ENCODE data around the gene USF2.

The USF2 gene

DNA sequence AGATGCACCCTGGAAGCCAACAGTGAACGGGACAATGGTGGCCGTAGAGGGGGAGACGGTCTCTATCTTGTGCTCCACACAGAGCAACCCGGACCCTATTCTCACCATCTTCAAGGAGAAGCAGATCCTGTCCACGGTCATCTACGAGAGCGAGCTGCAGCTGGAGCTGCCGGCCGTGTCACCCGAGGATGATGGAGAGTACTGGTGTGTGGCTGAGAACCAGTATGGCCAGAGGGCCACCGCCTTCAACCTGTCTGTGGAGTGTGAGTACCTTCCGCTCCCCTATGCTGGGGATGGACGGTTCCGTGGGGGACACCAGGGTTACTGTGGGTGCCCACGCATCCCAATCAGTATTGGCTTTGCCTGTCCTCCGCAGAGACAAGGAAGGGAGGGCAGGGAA, 33.7 kb downstream of the USF2 start:
- no peak for ATAC-seq

DNA sequence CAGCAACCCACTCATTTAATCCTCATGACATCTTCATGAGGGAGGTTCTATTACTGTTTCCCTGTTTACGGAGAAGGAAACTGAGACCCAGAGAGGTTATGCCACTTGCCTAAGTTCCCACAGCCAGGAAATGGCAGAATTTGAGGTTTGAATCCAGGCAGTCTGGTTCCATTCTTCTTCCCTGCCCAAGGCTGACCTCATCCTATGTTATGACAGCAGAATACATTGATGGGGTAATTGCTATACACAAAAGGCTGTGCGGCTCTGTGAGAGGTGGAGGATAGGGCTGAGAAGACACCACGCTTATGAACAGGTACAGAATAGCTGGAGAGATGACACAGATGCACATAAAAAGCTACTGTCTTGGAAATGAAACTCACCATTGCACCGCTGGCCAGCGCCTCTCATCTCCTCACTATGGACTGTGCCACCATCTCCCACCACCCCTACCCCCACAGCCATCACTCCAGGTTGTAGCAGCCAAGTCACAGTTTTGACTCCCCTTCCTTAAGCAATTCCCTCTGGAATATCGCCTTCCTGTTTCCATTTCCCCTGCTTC, 34.7 kb downstream of the USF2 start:
- no peak for ATAC-seq

DNA sequence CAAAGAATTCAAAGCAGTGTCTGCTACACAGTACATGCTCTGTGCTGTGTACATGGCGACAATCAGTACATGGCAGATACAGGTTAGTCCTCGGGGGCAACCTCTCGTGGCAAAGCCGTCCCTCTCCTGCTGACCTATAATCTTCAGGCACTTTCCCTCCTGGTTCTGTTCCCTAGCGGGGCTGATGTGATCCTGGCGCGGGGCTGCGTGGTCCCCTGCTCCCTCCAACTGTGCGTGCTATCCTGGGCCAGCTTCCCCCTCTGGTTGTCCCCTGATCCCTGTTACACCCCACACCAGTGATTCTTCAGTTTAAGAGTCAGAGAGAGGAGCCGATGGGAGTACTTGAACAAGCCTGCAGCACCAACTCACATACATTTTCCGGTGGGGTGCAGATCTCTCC, 35.3 kb downstream of the USF2 start:
- ATAC-seq, result no peak

DNA sequence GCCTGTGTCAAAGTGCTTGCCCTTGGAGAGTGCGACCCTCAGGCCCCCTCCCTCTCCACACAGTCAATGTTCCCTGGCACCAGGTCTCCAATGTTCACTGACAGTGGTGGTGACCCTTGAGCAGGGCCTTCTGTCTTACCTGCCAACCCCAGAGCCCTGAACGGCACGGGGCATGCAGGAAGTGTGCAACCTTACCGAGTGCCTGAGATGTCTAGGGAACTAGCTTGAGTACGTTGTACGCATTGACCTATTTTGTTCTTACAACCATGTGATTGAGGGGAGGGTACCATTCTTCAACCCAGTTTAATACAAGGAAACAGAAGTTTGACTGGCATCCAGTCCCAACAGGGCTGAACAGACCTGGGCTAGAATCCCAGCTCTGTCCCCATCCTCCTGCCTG, 36.4 kb downstream of the USF2 start:
- no peak for ATAC-seq

DNA sequence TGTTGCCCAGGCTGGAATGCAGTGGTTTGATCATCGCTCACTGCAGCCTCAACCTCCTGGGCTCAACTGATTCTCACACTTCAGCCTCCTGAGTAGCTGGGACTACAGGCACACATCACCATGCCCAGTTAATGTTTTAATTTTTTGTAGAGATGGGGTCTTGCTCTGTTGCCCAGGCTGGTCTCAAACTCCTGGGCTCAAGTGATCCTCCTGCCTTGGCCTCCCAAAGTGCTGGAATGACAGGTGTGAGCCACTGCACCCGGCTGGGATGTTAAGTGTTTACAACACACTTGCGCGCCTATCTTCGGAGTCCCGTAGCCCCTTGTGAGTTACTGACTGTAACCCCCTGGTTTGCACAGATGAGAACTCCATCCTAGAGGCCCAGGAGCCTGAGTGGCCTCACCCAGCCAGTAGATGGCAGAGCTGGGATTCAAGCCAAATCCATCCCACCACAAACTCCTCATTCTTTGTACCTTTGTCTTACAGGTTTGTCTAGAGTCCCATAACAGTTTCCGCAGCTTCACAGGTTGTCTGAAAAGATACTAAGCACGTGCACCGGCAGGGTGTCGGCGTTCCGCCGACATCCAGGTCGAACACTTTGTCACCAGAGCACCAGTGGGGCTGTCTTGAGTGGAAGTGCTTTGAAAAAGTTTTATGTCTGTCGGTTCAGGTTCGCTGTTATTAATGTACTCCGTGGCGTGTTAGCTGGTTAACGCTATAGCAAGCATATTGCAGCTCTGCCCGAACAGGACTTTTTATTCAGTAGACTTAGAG, 37.9 kb downstream of the USF2 start:
- ATAC-seq, result no peak

GRCh38 chr19:35307931-35308330, 39.2 kb downstream of the USF2 start:
- no peak for ATAC-seq

GRCh38 chr19:35308910-35309309, 40.1 kb downstream of the USF2 start:
- no peak for ATAC-seq

DNA sequence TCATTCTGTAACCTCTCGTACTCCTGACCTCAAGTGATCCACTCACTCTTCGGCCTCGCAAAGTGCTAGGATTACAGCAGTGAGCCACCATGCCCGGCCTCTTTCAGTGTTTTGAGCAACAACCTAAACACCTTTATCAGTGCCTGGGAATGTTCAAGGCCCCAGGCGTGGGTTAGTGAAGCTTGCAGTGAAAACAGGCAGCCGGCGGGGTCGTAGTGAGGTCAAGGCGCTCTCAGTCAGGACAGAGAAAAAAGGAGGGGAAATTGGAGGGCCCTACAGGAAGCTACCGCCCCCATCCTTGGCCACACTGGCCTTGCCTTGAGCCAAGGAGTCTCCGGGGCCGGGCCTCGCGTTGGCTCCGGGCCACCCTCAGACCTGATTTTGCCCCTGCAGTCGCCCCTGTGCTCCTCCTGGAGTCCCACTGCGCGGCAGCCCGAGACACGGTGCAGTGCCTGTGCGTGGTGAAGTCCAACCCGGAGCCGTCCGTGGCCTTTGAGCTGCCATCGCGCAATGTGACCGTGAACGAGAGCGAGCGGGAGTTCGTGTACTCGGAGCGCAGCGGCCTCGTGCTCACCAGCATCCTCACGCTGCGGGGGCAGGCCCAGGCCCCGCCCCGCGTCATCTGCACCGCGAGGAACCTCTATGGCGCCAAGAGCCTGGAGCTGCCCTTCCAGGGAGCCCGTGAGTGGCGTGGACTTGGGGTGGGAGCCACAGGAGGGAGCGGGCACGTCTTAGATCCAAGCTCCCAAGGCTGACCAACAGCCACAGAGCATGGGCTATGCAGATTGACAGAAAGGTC, 40.9 kb downstream of the USF2 start:
- ATAC-seq, result no peak

- ATAC-seq, result no peak
These were observed 41.6 kb downstream of the USF2 start for GRCh38 chr19:35310331-35310730.

GRCh38 chr19:35310811-35311465, 42.2 kb downstream of the USF2 start:
- no peak for ATAC-seq

- no peak for ATAC-seq
These were observed 43.3 kb downstream of the USF2 start for GRCh38 chr19:35311901-35312665.

GRCh38 chr19:35313587-35313986, 44.8 kb downstream of the USF2 start:
- no peak for ATAC-seq

DNA sequence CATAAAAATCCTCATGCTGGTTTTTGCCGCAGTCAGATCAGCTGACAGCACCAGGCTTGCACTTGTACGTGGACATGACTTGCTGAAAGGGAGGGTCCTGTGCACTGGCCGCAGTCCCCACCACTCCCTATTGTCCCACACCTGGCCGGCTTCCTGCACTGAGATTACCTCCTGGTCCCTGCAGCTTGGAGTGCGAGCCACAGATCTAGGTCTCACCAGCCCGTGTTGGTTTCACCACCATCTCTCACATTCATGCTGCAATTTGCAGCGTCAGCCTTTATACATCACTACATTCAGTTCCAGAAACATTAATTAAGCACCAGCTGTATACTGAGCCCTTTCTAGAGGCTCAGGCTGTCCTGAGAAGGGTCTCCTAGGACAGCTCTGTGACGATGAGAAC, 45.3 kb downstream of the USF2 start:
- ATAC-seq, result no peak

- ATAC-seq, result no peak
These were observed 46.2 kb downstream of the USF2 start for GRCh38 chr19:35314858-35315470.

- no peak for ATAC-seq
These were observed 47.1 kb downstream of the USF2 start for GRCh38 chr19:35315883-35316282.

DNA sequence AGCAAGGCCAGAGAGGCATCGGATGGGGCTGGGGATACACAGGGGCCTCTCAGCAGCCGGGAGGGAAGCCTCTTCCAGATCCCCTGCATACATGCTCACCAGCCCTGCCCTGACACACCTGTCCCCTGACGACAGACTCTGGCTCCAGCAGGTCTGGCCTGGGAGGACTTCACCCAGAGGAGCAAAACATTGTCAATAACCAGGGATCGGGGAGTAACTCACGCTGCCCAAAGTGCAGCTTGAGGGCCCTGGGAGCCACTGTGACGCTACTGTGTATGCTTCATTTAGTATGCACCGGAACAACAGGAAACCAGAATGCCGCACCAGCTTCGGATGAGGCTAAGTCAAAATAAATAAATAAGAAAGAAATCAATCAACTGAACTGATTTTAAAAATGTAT, 47.8 kb downstream of the USF2 start:
- no peak for ATAC-seq

DNA sequence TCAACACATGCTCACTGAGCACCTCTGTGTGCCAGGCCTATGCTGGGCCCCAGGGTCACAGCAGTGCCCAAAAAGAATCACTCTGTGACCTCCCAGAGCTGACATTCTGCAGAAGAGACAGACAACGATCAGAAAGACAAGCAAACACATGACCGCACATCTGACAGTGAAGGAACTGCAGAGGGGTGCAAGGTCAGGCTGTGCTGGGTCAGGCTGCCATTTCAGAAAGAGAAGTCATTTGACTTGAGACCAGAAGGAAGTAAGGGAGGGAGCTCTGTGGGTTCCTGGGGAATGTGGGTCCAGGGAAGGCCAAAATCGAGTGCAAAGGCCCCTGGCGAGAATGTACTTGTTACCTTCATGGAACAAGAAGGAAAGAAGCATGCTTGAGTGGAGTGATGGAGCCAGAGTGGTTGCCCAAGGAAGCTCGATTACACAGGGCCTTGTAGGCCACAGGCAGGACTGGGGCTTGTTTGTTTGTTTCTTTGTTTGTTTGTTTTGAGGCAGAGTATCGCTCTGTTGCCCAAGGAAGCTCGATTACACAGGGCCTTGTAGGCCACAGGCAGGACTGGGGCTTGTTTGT, 48.8 kb downstream of the USF2 start:
- no peak for ATAC-seq

DNA sequence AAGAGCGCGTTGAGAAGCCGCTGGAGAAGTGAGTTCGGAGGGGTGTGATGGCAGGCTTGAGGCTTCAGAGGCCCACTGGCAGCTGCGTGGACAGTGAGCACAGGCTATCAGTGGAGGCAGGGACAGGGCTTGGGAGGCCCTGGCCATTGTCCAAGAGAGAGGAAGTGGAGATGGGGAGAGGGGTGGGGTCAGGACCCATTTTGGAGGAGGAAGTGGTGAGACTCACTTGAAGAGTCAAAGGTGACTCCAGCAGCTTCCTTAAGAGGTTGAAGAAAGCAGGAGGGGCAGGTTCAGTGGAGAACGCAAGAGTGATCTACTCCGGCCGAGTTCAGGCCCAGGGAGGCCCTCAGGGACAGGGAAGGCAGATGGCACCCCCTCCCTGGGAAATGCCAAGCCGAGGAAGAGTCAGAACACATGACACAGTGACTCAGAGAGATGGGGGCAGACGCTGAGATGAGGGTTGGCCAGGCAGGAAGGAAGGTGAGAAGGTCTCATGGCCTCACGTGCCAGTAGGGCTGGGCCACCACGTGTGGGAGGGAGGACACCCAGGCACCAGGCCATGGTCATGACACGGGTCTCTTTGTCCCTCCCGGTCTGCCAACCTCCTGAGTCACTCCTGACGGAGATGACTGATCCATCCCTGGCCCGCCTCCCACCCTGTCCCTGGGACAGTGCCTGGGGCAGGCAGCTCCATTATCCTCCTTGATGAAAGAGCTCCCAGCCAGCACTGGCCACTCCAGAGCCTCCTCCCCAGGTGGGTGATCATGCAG, 50.1 kb downstream of the USF2 start:
- ATAC-seq, result peak; percentile 25 to 41

DNA sequence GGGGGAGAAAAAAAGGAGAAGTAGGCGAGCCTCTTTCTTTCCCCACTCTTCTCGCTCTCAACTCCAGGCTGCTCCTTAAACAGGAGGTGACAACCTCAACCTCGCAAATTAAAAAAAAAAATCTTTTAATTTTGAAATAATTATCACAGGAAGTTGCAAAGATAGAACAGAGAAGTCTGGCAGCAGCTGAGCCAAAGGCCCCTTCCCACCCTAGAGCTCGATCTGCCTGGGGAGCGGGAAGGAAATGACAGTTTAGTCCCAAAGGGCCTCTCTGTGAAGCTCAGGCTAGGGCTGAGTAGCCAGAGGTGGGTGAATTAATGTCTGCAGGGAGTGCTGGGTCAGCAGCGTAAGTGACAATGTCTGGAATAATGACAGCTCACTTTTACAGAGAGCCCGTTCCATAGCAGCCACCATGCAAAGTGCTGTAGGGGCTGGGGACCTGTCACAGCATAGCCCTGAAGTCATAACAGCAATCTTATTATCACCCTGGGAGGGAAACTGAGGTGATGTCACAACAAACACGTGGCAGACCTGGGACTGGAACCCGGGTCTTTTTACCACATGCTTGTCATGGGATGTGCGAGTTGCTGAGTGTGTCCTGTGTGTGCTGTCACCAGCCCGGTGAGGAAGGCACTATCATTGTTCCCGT, 51.4 kb downstream of the USF2 start:
- no peak for ATAC-seq

GRCh38 chr19:35321291-35321690, 52.5 kb downstream of the USF2 start:
- ATAC-seq, result no peak
